ENCODE measurements around the gene FBXO21.
A peak's percentile ranks its signal among the peaks of the same experiment; 100 is the strongest.
"Not testable (repeated sequence)": the region's sequence is repeated elsewhere in the genome, so short reads cannot be mapped to it uniquely, and the experiment has no call there.

FBXO21 gene

GRCh38 chr12:117134721-117135120 lies 55.5 kb downstream of the FBXO21 start:
- DNase-seq = no peak

DNA sequence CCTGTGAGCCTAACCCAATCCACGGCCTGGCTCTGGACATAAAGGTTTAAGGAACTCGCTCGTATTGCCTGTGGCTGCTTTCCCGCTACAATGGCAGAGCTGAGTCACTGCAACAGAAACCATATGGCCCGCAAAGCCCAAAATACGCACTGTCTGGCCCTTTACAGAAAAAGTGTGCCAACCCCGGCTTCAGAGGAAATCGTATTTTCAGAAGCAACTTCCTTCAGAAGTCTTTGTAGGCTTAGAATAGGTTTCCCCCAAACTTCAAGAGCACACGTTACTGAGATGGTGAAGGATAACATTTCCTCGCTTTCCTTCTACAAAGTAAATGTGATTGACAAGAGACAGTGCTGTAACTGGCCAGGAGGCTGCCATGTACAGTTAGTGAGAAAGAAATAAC lies 56.2 kb downstream of the FBXO21 start:
- no peak for DNase-seq

- peak; percentile 15 for DNase-seq
Measured at GRCh38 chr12:117130801-117131200, 59.5 kb downstream of the FBXO21 start.

- DNase-seq = no peak
Measured at GRCh38 chr12:117129391-117129790, 60.9 kb downstream of the FBXO21 start.

DNA sequence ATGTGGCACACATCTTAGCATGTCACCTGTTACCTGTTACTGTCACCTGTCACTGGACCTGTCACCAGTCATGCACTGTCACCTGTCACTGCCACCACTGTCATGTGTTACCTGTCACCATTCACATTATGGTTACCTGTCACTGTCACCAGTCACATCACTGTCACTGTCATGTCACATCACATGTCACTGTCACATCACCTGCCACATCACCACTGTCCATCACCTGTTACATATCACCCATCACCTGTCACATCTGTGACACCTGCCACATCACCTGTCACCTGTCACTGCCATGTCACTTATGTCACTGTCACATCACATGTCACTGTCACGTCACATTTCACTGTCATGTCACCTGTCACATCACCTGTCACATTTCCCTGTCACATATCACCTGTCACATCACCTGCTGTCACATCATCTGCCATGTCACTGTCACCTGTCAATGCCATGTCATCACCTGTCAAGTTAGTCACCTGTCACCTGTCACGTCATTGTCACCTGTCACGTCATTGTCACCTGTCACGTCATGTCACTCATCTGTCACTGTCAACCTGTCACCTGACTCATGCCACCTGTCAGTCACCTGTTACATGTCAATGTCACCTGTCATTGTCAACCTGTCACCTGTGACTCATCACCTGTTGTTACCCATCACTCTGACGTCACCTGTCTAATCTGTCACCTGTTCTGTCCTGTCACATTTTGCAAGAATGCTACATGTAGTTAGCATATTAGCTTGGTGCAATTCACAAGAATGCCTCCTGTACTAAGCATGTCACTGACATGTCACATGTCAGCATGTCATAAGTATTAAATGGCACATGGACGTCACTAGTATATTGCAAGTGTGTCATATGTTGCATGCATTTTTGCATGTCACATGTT lies 62.1 kb downstream of the FBXO21 start:
- no peak for DNase-seq

- no peak for DNase-seq
Measured at GRCh38 chr12:117126335-117126734, 63.9 kb downstream of the FBXO21 start.

GRCh38 chr12:117125767-117126166 lies 64.5 kb downstream of the FBXO21 start:
- DNase-seq = no peak

GRCh38 chr12:117125272-117125613 lies 65.0 kb downstream of the FBXO21 start:
- peak; percentile 84 for DNase-seq

GRCh38 chr12:117124421-117125271 lies 65.6 kb downstream of the FBXO21 start:
- DNase-seq = peak; percentile 38

DNA sequence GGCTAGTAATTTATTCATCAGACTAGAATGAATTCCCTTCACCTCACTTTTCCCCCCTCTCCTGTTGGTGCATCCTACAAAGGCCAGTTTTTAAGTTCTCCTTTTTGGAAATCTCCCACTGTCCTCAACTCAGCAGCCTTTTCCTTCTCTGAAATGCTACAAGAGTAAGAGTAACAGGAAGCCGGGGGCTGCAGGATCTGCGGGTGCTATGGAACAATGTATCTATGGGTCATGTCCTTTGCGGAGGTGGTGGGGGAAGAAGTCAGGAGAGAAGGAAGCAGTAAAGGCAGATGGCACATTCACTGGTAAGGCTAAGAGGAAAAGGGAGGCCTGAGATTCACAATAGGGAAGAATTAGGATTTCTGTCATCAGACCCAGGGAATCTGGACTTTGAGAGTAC lies 68.8 kb downstream of the FBXO21 start:
- DNase-seq = no peak

DNA sequence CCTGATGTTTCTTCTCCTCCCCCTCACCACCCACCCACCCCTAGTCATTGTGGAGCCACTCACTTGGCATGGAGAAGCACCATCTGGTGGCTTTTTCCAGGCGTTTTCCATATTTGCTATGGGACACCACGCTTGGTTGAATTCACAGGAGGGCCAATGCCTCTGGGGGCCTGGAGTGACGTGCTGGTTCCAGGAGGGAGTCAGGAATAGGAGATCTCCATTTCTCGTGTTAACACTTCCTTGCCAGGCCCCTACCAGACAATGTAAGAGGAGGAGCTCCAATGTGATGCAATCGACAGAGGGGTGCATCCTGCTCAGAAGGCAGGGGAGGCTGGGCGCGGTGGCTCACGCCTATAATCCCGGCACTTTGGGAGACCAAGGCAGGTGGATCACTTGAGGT lies 69.5 kb downstream of the FBXO21 start:
- peak; percentile 38 for DNase-seq

DNA sequence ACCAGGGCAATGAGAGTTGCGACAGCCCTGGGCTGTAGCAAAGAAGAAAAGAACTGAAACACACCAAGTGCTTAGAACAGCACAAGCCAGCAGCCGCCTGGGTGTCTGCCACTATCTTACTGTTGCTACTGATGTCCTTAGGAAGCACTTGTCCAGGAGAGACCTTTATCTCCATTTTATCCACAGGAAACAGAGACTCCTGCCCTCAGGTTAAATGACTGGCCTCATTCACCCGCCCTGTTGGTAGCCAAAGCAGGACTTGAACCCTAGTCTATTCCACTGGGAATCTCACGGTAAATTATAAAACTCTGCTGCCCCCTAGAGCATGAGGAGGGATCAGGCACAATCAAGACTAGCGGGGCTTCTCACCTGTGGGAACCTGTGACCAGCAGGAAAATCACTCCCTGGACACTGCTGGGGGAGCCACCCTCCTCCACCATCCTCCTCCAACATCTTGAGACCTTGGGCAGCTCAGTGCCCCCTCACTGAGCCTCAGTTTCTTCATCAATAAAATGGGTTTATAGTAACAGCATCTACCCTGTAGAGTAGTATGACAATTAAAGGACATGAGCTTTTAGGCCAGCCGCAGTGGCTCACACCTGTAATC lies 70.6 kb downstream of the FBXO21 start:
- peak; percentile 74 for DNase-seq

DNA sequence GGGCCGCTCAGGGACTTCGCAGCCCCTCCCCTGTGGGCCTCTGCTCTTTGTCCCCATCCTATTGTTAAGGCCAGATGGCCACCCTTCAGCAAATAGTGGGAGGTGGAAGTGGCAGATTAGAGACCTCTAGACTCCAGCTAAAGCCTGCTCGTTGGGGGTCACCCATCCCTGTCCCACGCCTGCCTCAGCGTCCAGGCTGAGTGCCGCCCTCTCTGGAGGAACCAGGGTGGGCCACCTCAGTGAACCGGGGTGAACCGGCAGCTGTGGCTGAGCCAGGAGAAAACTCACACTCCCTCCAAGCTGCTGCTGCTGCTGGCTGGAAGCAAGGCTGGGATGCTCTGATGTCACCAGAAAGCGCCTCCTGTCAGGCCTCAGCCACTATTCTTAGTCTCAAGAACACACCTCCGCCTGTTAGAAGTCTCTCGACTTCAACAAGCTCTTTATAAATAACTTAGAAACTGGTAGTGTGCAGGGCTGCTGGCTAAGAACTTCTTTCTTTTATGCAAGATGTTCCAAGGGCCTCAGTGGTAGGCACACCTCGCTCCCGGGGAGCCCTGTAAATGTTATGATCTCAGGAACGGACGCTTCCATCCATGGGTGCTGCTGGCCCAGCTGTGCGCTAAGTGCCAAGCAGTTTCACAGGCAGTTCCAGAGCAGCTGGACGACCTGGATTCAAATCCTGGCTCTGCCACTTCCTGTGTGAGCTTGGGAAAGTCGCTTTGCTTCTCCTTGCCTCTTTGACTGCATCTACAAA lies 71.3 kb downstream of the FBXO21 start:
- peak; percentile 82 for DNase-seq

GRCh38 chr12:117114784-117115183 lies 75.5 kb downstream of the FBXO21 start:
- DNase-seq = peak; percentile 63

- DNase-seq = no peak
Measured at GRCh38 chr12:117113231-117113630, 77.0 kb downstream of the FBXO21 start.

- no peak for DNase-seq
Measured at GRCh38 chr12:117111821-117112595, 78.3 kb downstream of the FBXO21 start.

GRCh38 chr12:117111386-117111785 lies 78.9 kb downstream of the FBXO21 start:
- DNase-seq = no peak

DNA sequence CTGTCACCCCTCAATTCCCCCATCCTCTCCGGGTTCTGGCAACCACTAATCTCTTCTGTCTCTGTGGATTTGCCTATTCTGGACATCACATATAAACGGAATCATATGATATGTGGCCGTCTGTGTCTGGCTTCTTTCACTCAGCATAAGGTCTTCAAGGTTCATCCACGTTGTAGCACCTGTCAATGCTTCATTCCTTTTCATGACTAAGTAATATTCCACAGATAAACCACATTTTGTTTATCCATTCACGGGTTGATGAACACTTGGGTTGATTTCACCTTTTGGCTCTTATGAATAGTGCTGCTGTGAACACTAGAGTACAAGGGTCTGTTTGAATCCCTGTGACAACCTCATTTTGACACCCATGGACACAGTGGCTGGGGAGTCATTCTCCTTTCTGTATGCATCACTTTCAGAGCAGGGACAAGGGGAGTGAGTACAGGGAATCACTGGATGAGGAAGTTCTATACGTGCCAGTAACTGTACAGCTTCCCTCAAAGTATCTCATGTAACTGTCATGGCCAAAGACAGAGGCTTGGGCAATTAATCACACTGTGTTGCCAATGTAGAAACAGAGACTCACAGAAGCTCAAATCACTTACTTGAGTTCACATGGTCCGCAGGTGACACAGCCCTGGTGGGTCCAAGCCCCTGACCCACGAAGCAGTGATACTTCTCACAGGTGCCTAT lies 80.2 kb downstream of the FBXO21 start:
- no peak for DNase-seq

DNA sequence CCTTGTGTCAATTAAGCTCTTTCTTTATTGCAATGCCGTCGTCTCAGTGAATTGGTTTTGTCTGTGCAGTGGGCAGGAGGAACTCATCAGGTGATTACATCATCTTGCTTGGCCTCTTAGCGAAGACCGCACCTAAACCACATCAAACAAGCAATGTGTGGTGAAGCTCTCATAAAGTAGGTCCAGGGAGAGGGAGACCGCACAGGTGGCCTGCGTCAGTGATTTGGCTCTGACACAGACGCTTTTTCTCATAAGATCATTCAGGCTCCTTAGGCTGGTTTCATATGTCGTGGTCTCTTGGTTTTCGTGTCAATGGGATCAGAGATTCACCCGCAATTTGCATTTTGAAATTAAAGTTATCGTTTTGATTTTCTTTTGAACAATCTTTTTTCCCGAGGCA lies 84.4 kb downstream of the FBXO21 start:
- no peak for DNase-seq

DNA sequence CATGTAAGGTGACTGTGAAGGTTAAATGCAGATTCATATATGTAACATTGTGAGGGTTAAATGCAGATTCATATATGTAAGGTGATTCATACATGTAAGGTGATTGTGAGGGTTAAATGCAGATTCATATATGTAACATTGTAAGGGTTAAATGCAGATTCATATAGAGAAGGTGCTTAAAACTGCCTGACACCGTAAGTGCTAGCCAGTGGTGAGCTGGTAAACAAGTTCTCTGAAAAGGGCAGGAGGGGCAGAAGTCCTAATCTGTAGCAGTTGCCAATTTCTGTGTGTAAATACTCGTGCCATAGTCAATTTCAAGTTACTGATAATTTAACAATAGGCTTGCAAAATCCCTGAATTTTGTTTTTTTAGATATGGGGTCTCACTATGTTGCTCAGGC lies 86.3 kb downstream of the FBXO21 start:
- DNase-seq = not testable (repeated sequence)

DNA sequence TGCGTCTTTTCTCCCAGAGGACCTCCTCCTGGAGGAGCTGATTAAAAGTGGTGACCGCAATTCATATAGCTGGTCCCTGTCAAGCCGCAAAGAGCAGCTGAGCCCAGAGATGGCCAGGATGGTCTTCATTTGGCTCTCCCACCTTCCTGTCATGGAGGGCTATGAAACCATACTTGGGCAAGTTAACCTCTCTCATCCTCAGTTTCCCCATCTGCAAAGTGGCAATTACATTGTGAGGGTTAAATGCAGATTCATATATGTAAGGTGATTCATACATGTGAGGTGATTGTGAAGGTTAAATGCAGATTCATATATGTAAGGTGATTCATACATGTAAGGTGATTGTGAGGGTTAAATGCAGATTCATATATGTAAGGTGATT lies 87.5 kb downstream of the FBXO21 start:
- no peak for DNase-seq

All from NCI-H82 (cell line).